Measurements from ENCODE around the gene FAM3B.

Gene FAM3B

GRCh38 chr21:41398251-41398650 is 81.7 kb downstream of the FAM3B start:
- no peak for DNase-seq (ENCODE audit: low read depth)

DNA sequence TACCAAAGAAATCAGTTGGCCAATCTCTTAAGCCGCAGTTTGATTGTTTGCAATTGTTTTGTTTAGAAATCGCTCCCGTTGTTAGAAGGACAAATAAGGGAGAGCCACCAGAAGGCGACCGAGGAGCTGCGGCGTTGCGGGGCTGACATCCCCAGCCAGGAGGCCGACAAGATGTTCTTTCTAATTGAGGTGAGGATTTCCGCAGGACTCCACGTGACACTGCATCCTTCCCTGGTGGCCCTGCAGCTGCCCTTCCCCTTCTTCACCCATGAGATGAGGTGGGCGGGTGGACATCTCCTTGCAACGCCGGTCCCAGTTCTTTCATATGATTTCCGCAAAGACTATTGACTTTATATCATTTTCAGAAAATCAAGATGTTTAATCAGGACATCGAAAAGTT is 82.2 kb downstream of the FAM3B start:
- no peak for DNase-seq (ENCODE audit: low read depth)

DNA sequence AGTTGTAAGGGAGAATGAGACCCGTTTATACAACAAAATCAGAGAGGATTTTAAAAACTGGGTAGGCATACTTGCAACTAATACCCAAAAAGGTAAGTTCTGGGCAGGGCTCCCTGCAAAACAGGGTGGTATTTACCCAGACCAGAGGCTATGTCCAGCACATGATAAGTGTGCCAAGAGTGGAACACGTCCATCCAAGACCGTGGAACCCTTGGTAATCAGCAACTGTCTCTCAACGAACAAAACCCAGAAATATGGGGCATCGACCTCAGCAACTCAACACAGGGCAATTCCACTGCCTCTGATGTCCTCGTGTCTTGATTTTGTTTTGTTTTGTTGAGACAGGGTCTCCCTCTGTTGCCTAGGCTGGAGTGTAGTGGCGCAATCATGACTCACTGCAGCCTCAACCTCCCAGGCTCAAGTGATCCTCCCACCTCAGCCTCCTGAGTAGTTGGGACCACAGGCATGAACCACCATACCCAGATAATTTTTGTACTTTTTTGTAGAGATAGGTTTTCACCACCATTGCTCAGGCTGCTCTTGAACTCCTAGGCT is 82.7 kb downstream of the FAM3B start:
- no peak for DNase-seq (ENCODE audit: low read depth)

DNA sequence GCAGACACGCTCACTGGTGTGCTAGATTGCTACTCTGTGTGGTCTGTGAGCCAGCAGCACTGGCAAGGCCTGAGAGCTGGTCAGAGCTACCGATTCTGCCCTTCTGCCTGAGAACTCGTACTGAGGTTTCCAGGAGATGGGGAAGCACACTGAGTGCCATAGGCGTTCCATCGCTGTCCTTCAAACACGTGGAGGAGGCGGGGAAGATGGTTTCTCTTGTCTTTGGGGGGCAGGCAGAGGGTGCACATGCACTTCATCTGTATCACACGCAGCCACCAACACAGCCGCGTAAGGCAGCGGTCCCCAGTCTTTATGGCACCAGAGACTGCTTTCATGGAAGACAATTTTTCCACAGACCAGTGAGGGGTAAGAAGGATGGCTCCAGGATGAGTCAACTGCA is 85.6 kb downstream of the FAM3B start:
- no peak for DNase-seq (ENCODE audit: low read depth)

DNA sequence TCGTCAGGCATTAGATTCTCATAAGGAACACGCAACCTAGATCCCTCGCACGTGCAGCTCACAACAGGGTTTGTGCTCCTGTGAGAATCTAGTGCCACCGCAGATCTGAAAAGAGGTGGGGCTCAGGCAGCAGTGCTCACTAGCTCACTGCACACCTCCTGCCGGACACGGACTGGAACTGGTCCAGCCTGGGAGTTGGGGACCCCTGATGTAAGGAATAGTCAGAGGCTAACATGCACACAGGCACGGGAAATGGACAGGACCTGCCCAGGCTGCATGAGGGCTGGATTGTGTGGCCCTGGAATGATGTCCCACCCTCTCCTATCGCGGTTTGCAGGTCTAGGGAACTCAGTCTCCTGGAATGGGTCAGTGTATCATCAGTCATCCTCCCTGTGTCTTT is 86.2 kb downstream of the FAM3B start:
- DNase-seq (ENCODE audit: low read depth) = no peak

DNA sequence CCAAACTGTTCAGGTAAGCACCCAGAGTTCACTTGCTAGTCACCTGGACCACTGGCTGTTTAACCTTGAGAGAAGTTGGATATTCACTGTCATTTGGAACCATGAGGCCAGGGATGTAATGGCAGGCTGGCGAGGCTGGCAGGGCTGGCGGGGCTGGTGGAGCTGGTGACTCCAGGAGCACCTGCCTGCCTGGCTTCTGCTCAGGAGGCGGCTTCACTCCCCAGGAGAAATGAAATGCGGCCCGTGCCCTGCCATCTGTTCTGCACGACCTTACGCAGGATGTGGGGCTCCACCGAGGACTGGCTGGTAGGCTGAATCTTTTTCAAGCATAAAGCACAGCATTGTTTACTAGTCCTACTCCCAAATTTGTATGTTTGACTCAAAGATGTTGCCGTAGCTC is 86.7 kb downstream of the FAM3B start:
- no peak for DNase-seq (ENCODE audit: low read depth)

DNA sequence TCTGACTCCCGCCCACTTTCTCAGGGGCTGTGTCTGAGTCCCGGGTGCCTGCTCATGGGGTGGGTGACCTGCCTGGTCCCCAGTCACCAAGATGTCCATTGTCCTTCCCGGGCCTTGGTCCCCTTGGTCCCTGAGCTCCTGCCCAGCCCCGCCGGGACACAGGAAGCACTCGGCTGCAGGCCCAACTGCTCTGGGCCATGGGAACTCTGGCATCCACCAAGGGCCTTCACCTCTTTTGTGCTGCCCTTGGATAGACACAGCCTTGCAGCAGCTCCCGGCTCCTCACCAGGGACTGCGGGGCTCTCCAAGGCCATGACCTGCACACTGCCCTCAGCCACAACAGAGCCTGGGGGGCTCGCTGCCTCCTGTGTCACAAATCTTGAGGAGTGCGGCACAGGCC is 87.4 kb downstream of the FAM3B start:
- no peak for DNase-seq (ENCODE audit: low read depth)

DNA sequence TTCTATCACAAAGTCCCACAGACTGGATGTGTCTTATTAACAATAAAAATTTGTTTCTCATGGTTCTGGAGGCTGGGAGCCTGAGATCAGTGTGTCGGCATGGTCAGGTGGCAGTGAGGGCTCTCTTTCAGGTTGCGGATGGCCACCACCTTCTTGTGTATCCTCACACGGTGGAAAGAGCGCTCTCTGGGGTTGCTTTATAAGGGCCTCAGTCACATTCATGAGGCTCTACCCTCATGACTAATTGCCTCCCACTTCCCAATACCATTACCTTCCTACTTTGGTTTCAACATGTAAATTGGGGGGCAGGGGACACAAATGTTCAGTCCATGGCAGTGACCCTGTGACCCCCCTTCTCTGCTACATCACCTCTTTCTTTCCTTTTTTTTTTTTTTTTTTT is 88.7 kb downstream of the FAM3B start:
- DNase-seq (ENCODE audit: low read depth) = no peak

DNA sequence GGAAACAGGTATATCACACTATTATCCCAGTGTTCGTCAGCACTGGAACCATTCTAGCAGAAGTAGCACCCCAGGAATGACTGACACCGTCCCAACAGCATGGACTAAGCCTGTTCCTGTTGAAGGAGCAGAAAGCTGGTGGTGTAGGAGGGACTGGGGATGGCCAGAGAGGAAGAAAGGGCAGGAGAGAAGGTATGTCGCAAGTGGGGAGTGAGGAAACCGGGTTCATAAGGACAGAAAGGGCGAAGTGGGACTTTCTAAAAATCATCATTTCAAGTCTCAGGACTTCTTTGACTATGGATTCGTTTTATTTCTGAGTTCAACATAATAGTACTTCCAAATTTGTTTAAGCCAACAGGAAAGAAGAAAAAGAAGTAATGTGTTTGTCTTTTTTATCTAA is 89.7 kb downstream of the FAM3B start:
- no peak for DNase-seq (ENCODE audit: low read depth)
